Neural progenitor cell (in vitro differentiated cells): ENCODE results near the gene DHRS2.

Source experiments
- EZH2 ChIP-seq: fragments of 200-600 bp; sonication (generic); IDR thresholded peaks from 2 replicates; pipeline ENCODE4 v1.6.1; 2017; ENCODE audit warnings: antibody characterized with exemption, mild to moderate bottlenecking, moderate library complexity
- EZH2phosphoT487 ChIP-seq: fragments of 200-600 bp; sonication (generic); IDR thresholded peaks from 2 replicates; pipeline ENCODE4 v1.6.1; 2017; ENCODE audit warnings: antibody characterized with exemption
- TF ChIP-seq, protein P1 (sequence below): fragments of 200-600 bp; sonication (generic); IDR thresholded peaks from 2 replicates; pipeline ENCODE4 v1.5.1; 2017; ENCODE audit warnings: antibody characterized with exemption, mild to moderate bottlenecking

DNA sequence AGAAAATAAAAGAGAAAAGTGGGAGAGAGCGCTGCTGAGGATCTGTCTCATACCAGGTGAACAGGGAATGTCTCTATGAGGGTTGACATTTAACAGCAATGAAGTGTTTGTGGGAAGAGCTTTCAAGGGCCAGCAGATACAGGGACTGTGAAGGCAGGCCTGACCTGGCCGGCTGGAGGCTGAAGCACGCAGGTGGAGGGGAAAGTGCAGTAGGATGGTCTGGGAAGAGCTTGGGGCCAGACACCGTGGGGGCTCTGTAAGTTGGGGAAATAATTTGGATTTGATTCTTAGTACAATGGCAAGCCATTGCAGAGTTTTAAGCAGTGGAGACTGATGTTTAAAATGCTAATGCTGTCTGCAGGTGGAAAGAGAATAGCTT is 23.8 kb upstream of the DHRS2 start:
- TF ChIP-seq, protein P1, sequence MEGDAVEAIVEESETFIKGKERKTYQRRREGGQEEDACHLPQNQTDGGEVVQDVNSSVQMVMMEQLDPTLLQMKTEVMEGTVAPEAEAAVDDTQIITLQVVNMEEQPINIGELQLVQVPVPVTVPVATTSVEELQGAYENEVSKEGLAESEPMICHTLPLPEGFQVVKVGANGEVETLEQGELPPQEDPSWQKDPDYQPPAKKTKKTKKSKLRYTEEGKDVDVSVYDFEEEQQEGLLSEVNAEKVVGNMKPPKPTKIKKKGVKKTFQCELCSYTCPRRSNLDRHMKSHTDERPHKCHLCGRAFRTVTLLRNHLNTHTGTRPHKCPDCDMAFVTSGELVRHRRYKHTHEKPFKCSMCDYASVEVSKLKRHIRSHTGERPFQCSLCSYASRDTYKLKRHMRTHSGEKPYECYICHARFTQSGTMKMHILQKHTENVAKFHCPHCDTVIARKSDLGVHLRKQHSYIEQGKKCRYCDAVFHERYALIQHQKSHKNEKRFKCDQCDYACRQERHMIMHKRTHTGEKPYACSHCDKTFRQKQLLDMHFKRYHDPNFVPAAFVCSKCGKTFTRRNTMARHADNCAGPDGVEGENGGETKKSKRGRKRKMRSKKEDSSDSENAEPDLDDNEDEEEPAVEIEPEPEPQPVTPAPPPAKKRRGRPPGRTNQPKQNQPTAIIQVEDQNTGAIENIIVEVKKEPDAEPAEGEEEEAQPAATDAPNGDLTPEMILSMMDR, result no peak
- TF ChIP-seq EZH2, result no peak
- no peak for TF ChIP-seq EZH2phosphoT487
